ENCODE measurements around the gene EPS8L1. TPM values are rescaled to one million over a fixed set of nuclear protein-coding genes. Genes with fewer than 3 reads are reported as not detected.
"Not testable (repeated sequence)": the region's sequence is repeated elsewhere in the genome, so short reads cannot be mapped to it uniquely, and the experiment has no call there.

Gene EPS8L1
- polyA plus RNA-seq, 1 donor from 2014 or later, result 25.5 TPM

GRCh38 chr19:55036058-55036457 lies 39.6 kb upstream of the EPS8L1 start:
- H3K36me3 ChIP-seq (ENCODE audit: insufficient read depth, low read length), result no peaks in the 10 kb centered on the region
- H3F3A ChIP-seq (ENCODE audit: insufficient read depth, low read length, poor library complexity, severe bottlenecking), result no peaks in the 10 kb centered on the region
- no peaks in the 10 kb centered on the region for H3K79me2 ChIP-seq (replicated peaks; ENCODE audit: insufficient read depth, low read length)
- H2AFZ ChIP-seq (ENCODE audit: low read depth, low read length), result no peak overlapping the region
- H3K27ac ChIP-seq (ENCODE audit: low read length), result no peak overlapping the region
- H3K9me2 ChIP-seq (ENCODE audit: insufficient read depth, low read length), result no peaks in the 10 kb centered on the region
- H3K9ac ChIP-seq (ENCODE audit: low read length), result no peak overlapping the region
- no peaks in the 10 kb centered on the region for H3K9me3 ChIP-seq (ENCODE audit: low read length)
- no peak overlapping the region for H3K4me3 ChIP-seq (ENCODE audit: low read length)
- H3K4me2 ChIP-seq (ENCODE audit: low read length), result no peak overlapping the region
- TF ChIP-seq RAD21 (conservative IDR thresholded peaks at IDR 0.05), result no peak
- TF ChIP-seq POLR2AphosphoS5 (IDR thresholded peaks at IDR 0.05), result no peak
- no peak for TF ChIP-seq SMC3 (conservative IDR thresholded peaks at IDR 0.05; ENCODE audit: poor library complexity)
- TF ChIP-seq REST (IDR thresholded peaks at IDR 0.05; ENCODE audit: borderline replicate concordance), result no peak
- TF ChIP-seq MXI1 (conservative IDR thresholded peaks at IDR 0.05; ENCODE audit: poor library complexity, severe bottlenecking), result no peak
- TF ChIP-seq EP300 (conservative IDR thresholded peaks at IDR 0.05; ENCODE audit: poor library complexity, severe bottlenecking), result no peak
- no peak for TF ChIP-seq EZH2 (IDR thresholded peaks at IDR 0.05; ENCODE audit: borderline replicate concordance, insufficient read depth, low read length, poor library complexity, severe bottlenecking)
- no peak for TF ChIP-seq CTCF (IDR thresholded peaks at IDR 0.05; ENCODE audit: poor library complexity, severe bottlenecking)
- no peak for TF ChIP-seq TAF1 (IDR thresholded peaks at IDR 0.05; ENCODE audit: low read depth)
- H3K27me3 ChIP-seq (ENCODE audit: insufficient read depth, low read depth, low read length), result no peaks in the 10 kb centered on the region
- H4K20me1 ChIP-seq (ENCODE audit: insufficient read depth), result no peaks in the 10 kb centered on the region

GRCh38 chr19:55037603-55038002 lies 38.1 kb upstream of the EPS8L1 start:
- H3K27me3 ChIP-seq (ENCODE audit: insufficient read depth, low read depth, low read length); H3K79me2 ChIP-seq (replicated peaks; ENCODE audit: insufficient read depth, low read length); H2AFZ ChIP-seq (ENCODE audit: low read depth, low read length); H3F3A ChIP-seq (ENCODE audit: insufficient read depth, low read length, poor library complexity, severe bottlenecking); H3K9me3 ChIP-seq (ENCODE audit: low read length); H4K20me1 ChIP-seq (ENCODE audit: insufficient read depth); H3K4me3 ChIP-seq (ENCODE audit: low read length); H3K9me2 ChIP-seq (ENCODE audit: insufficient read depth, low read length); H3K36me3 ChIP-seq (ENCODE audit: insufficient read depth, low read length); H3K4me2 ChIP-seq (ENCODE audit: low read length); H3K27ac ChIP-seq (ENCODE audit: low read length); H3K9ac ChIP-seq (ENCODE audit: low read length): not testable (repeated sequence)

GRCh38 chr19:55040654-55041053 lies 35.0 kb upstream of the EPS8L1 start:
- not testable (repeated sequence) for H3F3A ChIP-seq (ENCODE audit: insufficient read depth, low read length, poor library complexity, severe bottlenecking); H3K36me3 ChIP-seq (ENCODE audit: insufficient read depth, low read length); H2AFZ ChIP-seq (ENCODE audit: low read depth, low read length); H3K9me3 ChIP-seq (ENCODE audit: low read length); H4K20me1 ChIP-seq (ENCODE audit: insufficient read depth); H3K4me3 ChIP-seq (ENCODE audit: low read length); H3K27me3 ChIP-seq (ENCODE audit: insufficient read depth, low read depth, low read length); H3K27ac ChIP-seq (ENCODE audit: low read length); H3K9me2 ChIP-seq (ENCODE audit: insufficient read depth, low read length); H3K79me2 ChIP-seq (replicated peaks; ENCODE audit: insufficient read depth, low read length); H3K9ac ChIP-seq (ENCODE audit: low read length); H3K4me2 ChIP-seq (ENCODE audit: low read length)
